HepG2 (cell line): ENCODE results near the gene NCOA1. TPM values are rescaled to one million over a fixed set of nuclear protein-coding genes. Genes with fewer than 3 reads are reported as not detected.

Experiments
- ATAC-seq: fragments of 200-7000 bp; cut with Tn5 transposase; 3 replicates; pipeline ENCODE4 v1.9.1; 2020; ENCODE audit warnings: mild to moderate bottlenecking, moderate library complexity
- BruUV-seq: library from RNA; stranded (reverse); fragments of 400-500 nt; replicated peaks from 2 replicates; lab custom pipeline; 2021; lab: Mats Ljungman, UMichigan
- CTCF ChIA-PET: fragments of 300-600 bp; formaldehyde crosslinking; extraction: SDS; loops from one replicate; lab custom pipeline; 2021; ENCODE audit warnings: low total read pairs, inconsistent platforms, low intra/inter-chr PET ratio; lab: Yijun Ruan, JAX
- POLR2A ChIA-PET: fragments of 350-600 bp; sonication (Branson Sonifier 250); formaldehyde crosslinking; loops from one replicate; lab custom pipeline; 2020; ENCODE audit warnings: antibody characterized with exemption, inconsistent platforms; lab: Yijun Ruan, JAX
- DNase-seq: peaks from one replicate; pipeline ENCODE4 v3.0.0-alpha.2; 2015; ENCODE audit warnings: low spot score
- FAIRE-seq: peaks from 3 replicates; lab custom pipeline; 2011; peaks lifted over from hg19 to GRCh38; lab: Jason Lieb, UNC
- H2AFZ ChIP-seq: one replicate; pipeline ENCODE4 v1.6.1; 2011; ENCODE audit warnings: low read length, inconsistent platforms
- H3K27ac ChIP-seq: fragments of 300-600 bp; 3 replicates; pipeline ENCODE4 v1.8.0; 2011; ENCODE audit warnings: mixed run types, mild to moderate bottlenecking, mixed read lengths, low read length, inconsistent platforms; ENCODE audit not compliant: insufficient read depth; ENCODE audit errors: extremely low read length
- H3K27me3 ChIP-seq, 2 experiments: fragments of 200-600 bp in 1 of 2; 2 replicates in 1 of 2; 3 replicates in 1 of 2; pipeline versions ENCODE4 v1.6.0 to v1.8.0; 2011; ENCODE audit warnings: low read length in 2 of 2, mild to moderate bottlenecking in 2 of 2, moderate library complexity in 2 of 2, inconsistent platforms in 1 of 2; ENCODE audit not compliant: insufficient read depth in 2 of 2, control insufficient read depth in 1 of 2
- H3K36me3 ChIP-seq, 2 experiments: fragments of 200-600 bp in 1 of 2; replicated peaks in 1 of 2; 2 replicates in 1 of 2; 3 replicates in 1 of 2; pipeline versions ENCODE4 v1.5.1 to v1.8.0; 2011; ENCODE audit warnings: low read length in 2 of 2, inconsistent platforms in 1 of 2; ENCODE audit not compliant: insufficient read depth in 2 of 2, control insufficient read depth in 1 of 2
- H3K4me1 ChIP-seq: 2 replicates; pipeline ENCODE4 v1.5.1; 2012; ENCODE audit warnings: low read length, inconsistent platforms; ENCODE audit not compliant: insufficient read depth
- H3K4me2 ChIP-seq: 2 replicates; pipeline ENCODE4 v1.6.0; 2011; ENCODE audit warnings: low read depth, low read length, inconsistent platforms
- H3K4me3 ChIP-seq, 3 experiments: fragments of 200-600 bp in 1 of 3; sonication (generic), shearing (Covaris generic) in 1 of 3; replicated peaks in 1 of 3; 2 replicates each; pipeline ENCODE4 v1.5.1; 2011 to 2016; ENCODE audit warnings: low read length in 3 of 3, inconsistent platforms in 2 of 3, low read depth in 2 of 3, mild to moderate bottlenecking in 2 of 3, control low read depth in 1 of 3, mixed read lengths in 1 of 3; ENCODE audit not compliant: insufficient read depth in 1 of 3
- H3K79me2 ChIP-seq: one replicate; pipeline ENCODE4 v1.6.1; 2011; ENCODE audit warnings: low read length, inconsistent platforms; ENCODE audit not compliant: insufficient read depth
- H3K9ac ChIP-seq: 2 replicates; pipeline ENCODE4 v1.6.0; 2011; ENCODE audit warnings: mild to moderate bottlenecking, low read depth, low read length, inconsistent platforms; ENCODE audit not compliant: insufficient read depth
- H3K9me3 ChIP-seq: 2 replicates; pipeline ENCODE4 v1.5.1; 2012; ENCODE audit warnings: mild to moderate bottlenecking, low read length
- H4K20me1 ChIP-seq: 2 replicates; pipeline ENCODE4 v1.6.0; 2011; ENCODE audit warnings: inconsistent platforms, mild to moderate bottlenecking, low read length, moderate library complexity; ENCODE audit not compliant: insufficient read depth
- ARNTL ChIP-seq: sonication (generic); formaldehyde crosslinking; IDR thresholded peaks from 2 replicates; pipeline ENCODE4 v1.4.0; 2020; ENCODE audit warnings: mild to moderate bottlenecking, missing genetic modification reagents
- KAT7 ChIP-seq: IDR thresholded peaks from 2 replicates; pipeline ENCODE4 v1.6.1; 2018; ENCODE audit warnings: borderline replicate concordance, missing compliant biosample characterization
- NKX3-1 ChIP-seq: sonication (generic); formaldehyde crosslinking; IDR thresholded peaks from 2 replicates; pipeline ENCODE4 v1.5.0; 2020; ENCODE audit warnings: missing genetic modification reagents
- SETDB1 ChIP-seq: sonication (generic); formaldehyde crosslinking; IDR thresholded peaks from 2 replicates; pipeline ENCODE4 v1.5.1; 2020; ENCODE audit warnings: missing genetic modification reagents, mild to moderate bottlenecking, borderline replicate concordance
- SNRNP70 ChIP-seq: fragments of 200-400 bp; formaldehyde crosslinking; IDR thresholded peaks from 2 replicates; pipeline ENCODE4 v1.6.1; 2017; ENCODE audit warnings: mild to moderate bottlenecking, low read depth, low read length, moderate library complexity
- ZNF263 ChIP-seq: sonication (generic); formaldehyde crosslinking; IDR thresholded peaks from 2 replicates; pipeline ENCODE4 v1.4.0; 2020; ENCODE audit warnings: missing genetic modification reagents
- WGBS: methylation state at CpG from one replicate; pipeline ENCODE4 v1.1.6; 2017; ENCODE audit warnings: low lambda C conversion rate; 5-methylcytosine and 5-hydroxymethylcytosine counted together
- in situ Hi-C: cut with HindIII; loops from 2 replicates; pipeline ENCODE4 v1.10.0; 2017; ENCODE audit warnings: low pct_unique_long_range_greater_than_20kb; ENCODE audit not compliant: extremely low pct_ligation_motif_present
- intact Hi-C: fragments of 100-400 bp; cut with micrococcal nuclease; formaldehyde crosslinking; loops from one replicate; pipeline ENCODE4 v1.10.0; 2022; ENCODE audit not compliant: unreplicated experiment
- polyA plus RNA-seq, 8 experiments: library from polyadenylated mRNA; depleted of rRNA in 3 of 8; stranded (reverse) in 7 of 8; unstranded in 1 of 8; fragments of >200 nt; fragmentation: Illumina TruSeq in 4 of 8; extraction: Trizol in 4 of 8; gene quantifications; 2 replicates each; pipeline versions ENCODE4 v1.2.1 to v1.2.3, GENCODE V29; 2011 to 2016; ENCODE audit warnings: low read depth in 4 of 8, missing spikeins in 1 of 8, mixed read lengths in 1 of 8; ENCODE audit not compliant: insufficient read depth in 1 of 8
- total RNA-seq, 5 experiments: library from RNA; depleted of rRNA; stranded (reverse); fragments of >200 nt; fragmentation: Illumina TruSeq; extraction: Trizol; gene quantifications; 2 replicates each; pipeline ENCODE4 v1.2.3, GENCODE V29; 2016; ENCODE audit warnings: low read depth in 1 of 5
- TF ChIP-seq, protein P1 (sequence below): sonication (generic); formaldehyde crosslinking; IDR thresholded peaks from 2 replicates; pipeline ENCODE4 v1.5.0; 2020; ENCODE audit warnings: missing genetic modification reagents
- TF ChIP-seq, protein P2 (sequence below): sonication (generic); formaldehyde crosslinking; IDR thresholded peaks from 2 replicates; pipeline ENCODE4 v1.5.0; 2020; ENCODE audit warnings: missing genetic modification reagents
- TF ChIP-seq, protein P3 (sequence below): sonication (generic); formaldehyde crosslinking; IDR thresholded peaks from 2 replicates; pipeline ENCODE4 v1.8.0; 2022; ENCODE audit warnings: missing genetic modification reagents, low read depth, mild to moderate bottlenecking, borderline replicate concordance

NCOA1 gene
- total and polyA plus RNA-seq, 2 of the 13 experiments (the other 11 are each of a cell fraction or from before 2014, with no cell fraction given), result 10.0 to 10.4 TPM

DNA sequence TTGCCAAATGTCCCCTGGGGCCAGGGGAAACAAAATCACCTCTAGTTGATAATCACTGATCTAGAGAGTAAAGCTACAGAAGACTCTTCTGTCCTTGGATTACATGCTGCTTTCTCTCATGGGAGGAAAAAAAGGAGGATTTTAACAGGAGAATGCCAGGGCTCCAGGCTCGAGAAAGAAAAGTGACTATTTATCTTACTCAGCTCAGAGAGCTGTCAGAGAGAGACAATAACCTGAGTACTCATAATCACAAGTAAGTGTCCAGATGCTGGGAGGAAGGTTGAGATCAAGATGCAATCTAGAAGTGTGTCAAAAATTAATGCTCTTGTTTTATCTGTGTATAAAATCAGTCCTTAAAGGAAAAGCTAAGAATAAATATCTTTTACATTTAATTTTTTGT, 168.8 kb downstream of the NCOA1 start:
- Histone ChIP-seq H4K20me1 (no peaks in the 10 kb centered on the region), H3K4me3 (no peak overlapping the region), H3K27ac (no peak overlapping the region)
- in situ Hi-C loops (no loop called here), intact Hi-C loops (no loop called here)
- no peak for DNase-seq
- no peak for ATAC-seq
- TF ChIP-seq NKX3-1 (CRISPR knock-in tag), result no peak
- no peak for TF ChIP-seq ARNTL
- TF ChIP-seq, protein P1, sequence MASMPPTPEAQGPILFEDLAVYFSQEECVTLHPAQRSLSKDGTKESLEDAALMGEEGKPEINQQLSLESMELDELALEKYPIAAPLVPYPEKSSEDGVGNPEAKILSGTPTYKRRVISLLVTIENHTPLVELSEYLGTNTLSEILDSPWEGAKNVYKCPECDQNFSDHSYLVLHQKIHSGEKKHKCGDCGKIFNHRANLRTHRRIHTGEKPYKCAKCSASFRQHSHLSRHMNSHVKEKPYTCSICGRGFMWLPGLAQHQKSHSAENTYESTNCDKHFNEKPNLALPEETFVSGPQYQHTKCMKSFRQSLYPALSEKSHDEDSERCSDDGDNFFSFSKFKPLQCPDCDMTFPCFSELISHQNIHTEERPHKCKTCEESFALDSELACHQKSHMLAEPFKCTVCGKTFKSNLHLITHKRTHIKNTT (CRISPR knock-in tag), result no peak
- TF ChIP-seq KAT7 (CRISPR knock-in tag), result no peak
- TF ChIP-seq, protein P2, sequence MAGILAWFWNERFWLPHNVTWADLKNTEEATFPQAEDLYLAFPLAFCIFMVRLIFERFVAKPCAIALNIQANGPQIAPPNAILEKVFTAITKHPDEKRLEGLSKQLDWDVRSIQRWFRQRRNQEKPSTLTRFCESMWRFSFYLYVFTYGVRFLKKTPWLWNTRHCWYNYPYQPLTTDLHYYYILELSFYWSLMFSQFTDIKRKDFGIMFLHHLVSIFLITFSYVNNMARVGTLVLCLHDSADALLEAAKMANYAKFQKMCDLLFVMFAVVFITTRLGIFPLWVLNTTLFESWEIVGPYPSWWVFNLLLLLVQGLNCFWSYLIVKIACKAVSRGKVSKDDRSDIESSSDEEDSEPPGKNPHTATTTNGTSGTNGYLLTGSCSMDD (CRISPR knock-in tag), result no peak
- no peak for TF ChIP-seq SNRNP70
- TF ChIP-seq, protein P3, sequence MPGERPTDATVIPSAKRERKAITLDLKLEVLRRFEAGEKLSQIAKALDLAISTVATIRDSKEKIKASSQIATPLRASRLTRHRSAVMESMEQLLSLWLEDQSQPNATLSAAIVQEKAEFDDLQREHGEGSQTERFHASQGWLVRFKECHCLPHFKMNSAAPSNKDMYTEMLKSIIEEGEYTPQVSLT, result no peak
- TF ChIP-seq ZNF263 (CRISPR knock-in tag), result no peak
- no peak for TF ChIP-seq SETDB1
- TF ChIP-seq, all 625 proteins: peak for 0
- FAIRE-seq, result no peak
- Histone ChIP-seq H3K9ac (no peak overlapping the region), H3K27me3 (no peaks in the 10 kb centered on the region), H3K79me2 (no peaks in the 10 kb centered on the region), H3K36me3 (no peaks in the 10 kb centered on the region), H3K9me3 (no peaks in the 10 kb centered on the region), H3K4me2 (no peak overlapping the region), H2AFZ (no peak overlapping the region), H3K4me1 (peaks cover 2% of the 10 kb centered on the region; the same call in 1 of the 2 replicates)
- POLR2A ChIA-PET, result no interaction called here
- BruUV-seq, result no TSS peak
- WGBS, result 80% methylated on average over 1 of the region's 1 CpG
- CTCF ChIA-PET, result no interaction called here
